Measurements from ENCODE around the gene KLRG1.

KLRG1 gene

DNA sequence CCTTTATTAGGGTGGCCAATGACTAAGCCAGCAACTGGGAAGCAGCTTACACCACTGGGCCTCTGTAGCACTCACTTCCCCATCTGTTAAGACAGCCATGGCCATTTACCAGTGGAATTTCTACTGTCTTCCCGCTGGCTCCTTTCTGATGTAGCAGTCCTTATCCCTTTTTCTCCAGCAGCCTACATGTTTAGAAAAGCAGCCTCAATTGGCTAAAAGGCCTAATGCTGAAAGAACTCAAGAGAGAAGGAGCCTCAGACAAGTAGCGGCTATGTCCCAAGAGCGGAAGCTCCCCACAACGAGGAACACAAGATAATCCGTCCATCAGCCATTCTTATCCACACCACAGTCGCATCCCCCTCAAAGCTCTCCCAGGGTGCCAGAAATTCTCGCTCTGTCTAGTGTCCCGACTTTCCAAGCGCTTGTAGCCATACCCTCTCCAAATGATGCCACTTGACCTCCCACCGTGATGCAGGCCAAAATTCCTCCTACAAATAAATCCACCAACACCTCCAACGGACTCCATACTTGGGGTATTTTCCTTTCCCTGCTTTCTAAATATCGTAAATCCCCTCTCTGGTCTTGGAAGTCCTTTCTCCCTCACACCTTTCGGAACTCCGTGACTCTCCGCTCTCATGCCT is 40.5 kb upstream of the KLRG1 start:
- DNase-seq (ENCODE audit: low read depth): peak; percentile 69
- H3K4me3 ChIP-seq (ENCODE audit: low read depth, low read length): peak overlapping the region; percentile 97
- no peak; the same call in 1 of the 2 replicates for TF ChIP-seq MYC (IDR thresholded peaks at IDR 0.05; ENCODE audit: low read depth, low read length)
- TF ChIP-seq, protein P1, sequence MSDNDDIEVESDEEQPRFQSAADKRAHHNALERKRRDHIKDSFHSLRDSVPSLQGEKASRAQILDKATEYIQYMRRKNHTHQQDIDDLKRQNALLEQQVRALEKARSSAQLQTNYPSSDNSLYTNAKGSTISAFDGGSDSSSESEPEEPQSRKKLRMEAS (IDR thresholded peaks at IDR 0.05; ENCODE audit: low read depth, low read length): peak; percentile 45

DNA sequence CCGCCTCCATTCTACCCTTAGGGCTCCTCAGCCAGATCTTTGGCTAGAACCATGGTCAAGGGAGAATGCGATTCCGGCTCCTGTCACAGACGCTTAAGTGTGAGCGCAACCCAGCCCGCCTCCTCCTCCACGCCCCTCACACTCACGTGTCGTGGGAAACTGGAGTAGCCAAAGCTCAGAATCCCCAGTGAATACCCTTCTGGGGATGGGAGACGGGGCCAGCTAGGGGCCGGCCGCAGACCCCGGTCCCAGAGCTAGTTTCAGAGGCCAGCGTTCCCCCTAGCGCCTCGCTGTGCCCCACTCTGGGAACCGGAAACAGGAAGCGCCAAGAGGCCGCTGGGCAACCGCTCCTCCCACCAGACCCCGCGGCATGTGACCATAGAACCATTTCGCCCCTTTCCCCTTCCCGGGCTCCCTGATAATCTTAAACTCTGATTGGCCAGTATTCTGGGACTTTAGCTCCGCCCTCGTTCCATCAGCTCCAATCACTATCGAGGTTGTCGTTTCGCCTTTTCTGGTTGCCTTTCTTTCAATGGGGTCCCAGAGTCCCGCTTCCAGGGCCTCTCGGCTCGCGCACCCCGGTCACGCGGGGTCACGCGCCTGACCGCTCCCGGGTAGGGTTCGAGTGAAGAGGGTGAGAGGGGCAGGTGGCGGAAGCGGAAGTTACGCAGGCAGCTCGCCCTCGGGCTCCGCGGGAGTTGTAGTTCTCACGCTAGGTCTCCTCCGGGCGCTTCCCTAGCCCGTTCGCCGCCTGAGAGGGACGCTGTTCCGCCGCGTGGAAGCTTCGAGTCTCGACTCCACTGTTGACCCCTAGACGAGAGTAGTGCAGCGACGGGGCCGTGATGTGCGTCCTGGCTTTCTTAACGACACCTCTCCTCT is 39.8 kb upstream of the KLRG1 start, which contains the start of gene M6PR:
Gene M6PR, minus strand, starts transcription at position 304 of the 879 bp plus-strand sequence. CDS start 3,241 bp downstream, outside the sequence.
- DNase-seq (ENCODE audit: low read depth): peak; percentile 97
- TF ChIP-seq, protein P1 (IDR thresholded peaks at IDR 0.05; ENCODE audit: low read depth, low read length): peak; percentile 86
- TF ChIP-seq, protein P2, sequence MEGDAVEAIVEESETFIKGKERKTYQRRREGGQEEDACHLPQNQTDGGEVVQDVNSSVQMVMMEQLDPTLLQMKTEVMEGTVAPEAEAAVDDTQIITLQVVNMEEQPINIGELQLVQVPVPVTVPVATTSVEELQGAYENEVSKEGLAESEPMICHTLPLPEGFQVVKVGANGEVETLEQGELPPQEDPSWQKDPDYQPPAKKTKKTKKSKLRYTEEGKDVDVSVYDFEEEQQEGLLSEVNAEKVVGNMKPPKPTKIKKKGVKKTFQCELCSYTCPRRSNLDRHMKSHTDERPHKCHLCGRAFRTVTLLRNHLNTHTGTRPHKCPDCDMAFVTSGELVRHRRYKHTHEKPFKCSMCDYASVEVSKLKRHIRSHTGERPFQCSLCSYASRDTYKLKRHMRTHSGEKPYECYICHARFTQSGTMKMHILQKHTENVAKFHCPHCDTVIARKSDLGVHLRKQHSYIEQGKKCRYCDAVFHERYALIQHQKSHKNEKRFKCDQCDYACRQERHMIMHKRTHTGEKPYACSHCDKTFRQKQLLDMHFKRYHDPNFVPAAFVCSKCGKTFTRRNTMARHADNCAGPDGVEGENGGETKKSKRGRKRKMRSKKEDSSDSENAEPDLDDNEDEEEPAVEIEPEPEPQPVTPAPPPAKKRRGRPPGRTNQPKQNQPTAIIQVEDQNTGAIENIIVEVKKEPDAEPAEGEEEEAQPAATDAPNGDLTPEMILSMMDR (IDR thresholded peaks at IDR 0.05; ENCODE audit: low read depth, low read length): peak; percentile 26
- peak; percentile 95 for TF ChIP-seq MYC (IDR thresholded peaks at IDR 0.05; ENCODE audit: low read depth, low read length)
- TF ChIP-seq POLR2A (IDR thresholded peaks at IDR 0.05; ENCODE audit: extremely low read depth, insufficient read length): peak; percentile 80
- H3K4me3 ChIP-seq (ENCODE audit: low read depth, low read length): peak within 1 kb of the TSS; percentile 97

DNA sequence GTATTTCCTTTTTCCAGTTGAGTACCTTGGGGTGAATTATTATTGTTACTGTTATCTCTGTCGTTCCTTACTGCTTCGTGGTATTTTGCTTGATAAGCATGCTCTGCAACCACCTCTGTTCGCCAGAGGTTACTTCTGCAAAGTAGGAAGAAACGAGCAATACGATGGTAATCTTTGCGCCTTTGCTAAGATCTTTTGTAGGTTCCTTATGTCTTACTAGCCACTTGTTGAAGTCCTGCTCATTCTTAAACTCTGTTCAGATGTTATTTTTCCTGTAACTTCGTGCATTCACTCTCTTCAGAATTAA is 39.2 kb upstream of the KLRG1 start:
- DNase-seq (ENCODE audit: low read depth): no peak
- TF ChIP-seq, protein P2 (IDR thresholded peaks at IDR 0.05; ENCODE audit: low read depth, low read length): no peak
- TF ChIP-seq, protein P1 (IDR thresholded peaks at IDR 0.05; ENCODE audit: low read depth, low read length): no peak
- TF ChIP-seq MYC (IDR thresholded peaks at IDR 0.05; ENCODE audit: low read depth, low read length) (no peak), POLR2A (IDR thresholded peaks at IDR 0.05; ENCODE audit: extremely low read depth, insufficient read length) (no peak)
- H3K4me3 ChIP-seq (ENCODE audit: low read depth, low read length): peak overlapping the region; percentile 97

DNA sequence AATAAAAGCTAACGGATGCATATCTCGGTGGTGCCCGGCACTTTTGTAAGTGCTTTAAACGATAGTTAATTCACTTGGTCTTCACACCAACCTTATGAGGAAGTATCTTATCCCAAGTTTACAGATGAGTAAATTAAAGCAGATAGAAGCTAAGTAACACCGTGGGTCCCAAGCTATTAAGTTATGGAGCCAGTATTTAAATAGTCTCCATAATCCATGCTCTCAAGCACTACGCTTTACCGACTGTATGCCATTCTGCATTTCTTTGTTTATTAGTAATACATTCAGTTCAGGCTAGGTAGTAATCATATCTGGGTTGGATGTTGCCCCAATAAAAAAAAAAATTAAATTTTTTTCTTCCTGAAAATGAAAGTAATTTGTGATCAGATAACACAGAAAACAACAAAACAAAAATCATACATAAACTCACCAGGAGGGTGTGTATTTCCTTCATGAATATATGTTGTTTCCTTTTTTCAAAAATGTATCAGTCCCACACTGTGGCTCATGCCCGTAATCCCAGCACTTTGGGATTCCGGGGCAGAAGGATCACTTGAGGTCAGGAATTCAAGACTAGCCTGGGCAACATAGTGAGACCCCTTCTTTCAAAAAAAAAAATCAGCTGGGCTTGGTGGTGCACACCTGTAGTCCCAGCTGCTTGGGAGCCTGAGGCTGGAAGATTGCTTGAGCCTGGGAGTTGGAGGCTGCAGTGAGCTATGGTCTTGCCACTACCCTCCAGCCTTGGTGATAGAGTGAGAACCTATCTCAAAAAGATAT is 38.5 kb upstream of the KLRG1 start:
- peak; percentile 42 for DNase-seq (ENCODE audit: low read depth)
- no peak for TF ChIP-seq MYC (IDR thresholded peaks at IDR 0.05; ENCODE audit: low read depth, low read length)
- TF ChIP-seq, protein P2 (IDR thresholded peaks at IDR 0.05; ENCODE audit: low read depth, low read length): no peak
- TF ChIP-seq POLR2A (IDR thresholded peaks at IDR 0.05; ENCODE audit: extremely low read depth, insufficient read length): no peak
- TF ChIP-seq, protein P1 (IDR thresholded peaks at IDR 0.05; ENCODE audit: low read depth, low read length): no peak
- peak overlapping the region; percentile 97 for H3K4me3 ChIP-seq (ENCODE audit: low read depth, low read length)

DNA sequence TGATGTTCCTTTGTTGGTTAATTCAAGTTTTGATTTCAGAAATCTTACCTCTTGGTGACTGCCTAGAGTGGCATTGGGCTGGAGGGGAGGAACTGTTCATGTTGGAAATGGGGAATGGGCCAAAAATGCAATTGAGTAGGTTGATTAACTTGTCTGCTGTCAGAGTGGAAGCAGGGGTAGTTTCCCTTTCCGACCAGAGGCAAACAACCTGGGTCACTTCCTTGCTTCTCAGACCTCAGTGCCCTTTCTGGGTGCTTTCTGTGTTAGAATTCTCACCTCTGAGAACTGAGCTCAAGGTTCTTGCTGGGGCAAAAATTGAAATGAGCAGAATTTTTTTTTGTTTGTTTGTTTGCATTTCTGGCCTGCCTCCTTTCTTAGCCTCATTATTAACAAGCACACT is 37.6 kb upstream of the KLRG1 start:
- H3K4me3 ChIP-seq (ENCODE audit: low read depth, low read length): peak overlapping the region; percentile 97
- TF ChIP-seq MYC (IDR thresholded peaks at IDR 0.05; ENCODE audit: low read depth, low read length) (no peak), POLR2A (IDR thresholded peaks at IDR 0.05; ENCODE audit: extremely low read depth, insufficient read length) (no peak)
- TF ChIP-seq, protein P2 (IDR thresholded peaks at IDR 0.05; ENCODE audit: low read depth, low read length): no peak
- TF ChIP-seq, protein P1 (IDR thresholded peaks at IDR 0.05; ENCODE audit: low read depth, low read length): no peak
- DNase-seq (ENCODE audit: low read depth): no peak

All from NB4 (cell line).